SK-N-SH (cell line): ENCODE results near the gene CTBS. TPM values are rescaled to one million over a fixed set of nuclear protein-coding genes. Genes with fewer than 3 reads are reported as not detected.
A peak's percentile ranks its signal among the peaks of the same experiment; 100 is the strongest.

Experiments used
- CTCF ChIA-PET: fragments of 300-600, 350-600 bp; formaldehyde crosslinking; extraction: SDS; loops from one replicate; lab custom pipeline; 2021; lab: Yijun Ruan, JAX
- POLR2A ChIA-PET: fragments of 350-600 bp; sonication (Branson Sonifier 250); formaldehyde crosslinking; extraction: SDS; loops from one replicate; lab custom pipeline; 2020; ENCODE audit warnings: antibody characterized with exemption, inconsistent platforms; lab: Yijun Ruan, JAX
- DNase-seq: peaks from one replicate; pipeline ENCODE4 v3.0.0; 2012
- H2AFZ ChIP-seq: fragments of 200-600 bp; sonication (generic); 2 replicates; pipeline ENCODE4 v1.8.1; 2016; ENCODE audit warnings: antibody characterized with exemption, mild to moderate bottlenecking, low read depth
- H3F3A ChIP-seq: fragments of 200-600 bp; sonication (generic); replicated peaks from 2 replicates; pipeline ENCODE3; 2016; ENCODE audit warnings: antibody characterized with exemption, mild to moderate bottlenecking; ENCODE audit not compliant: insufficient read depth
- H3K27ac ChIP-seq, 2 experiments: fragments of 200-500 bp in 1 of 2; fragments of 200-600 bp in 1 of 2; sonication (Bioruptor generic) in 1 of 2; sonication (generic), shearing (Covaris generic) in 1 of 2; 2 replicates each; pipeline versions ENCODE4 v1.5.1 to v1.6.1; 2014 to 2016; ENCODE audit warnings: low read depth in 2 of 2, inconsistent platforms in 1 of 2, low read length in 1 of 2, mild to moderate bottlenecking in 1 of 2, mixed read lengths in 1 of 2
- H3K27me3 ChIP-seq: fragments of 200-600 bp; sonication (generic), shearing (Covaris generic); 2 replicates; pipeline ENCODE4 v1.6.1; 2016; ENCODE audit warnings: mixed run types; ENCODE audit not compliant: insufficient read depth
- H3K36me3 ChIP-seq, 2 experiments: fragments of 200-500 bp in 1 of 2; fragments of 200-600 bp in 1 of 2; sonication (Bioruptor generic) in 1 of 2; sonication (generic) in 1 of 2; replicated peaks in 1 of 2; 2 replicates each; pipeline versions ENCODE3 to v1.5.1; 2014 to 2016; ENCODE audit warnings: low read length in 1 of 2, mild to moderate bottlenecking in 1 of 2; ENCODE audit not compliant: insufficient read depth in 2 of 2, control insufficient read depth in 1 of 2
- H3K4me1 ChIP-seq, 2 experiments: fragments of 200-500 bp in 1 of 2; fragments of 200-600 bp in 1 of 2; sonication (Bioruptor generic) in 1 of 2; sonication (generic), shearing (Covaris generic) in 1 of 2; 2 replicates each; pipeline versions ENCODE4 v1.5.1 to v1.6.1; 2014 to 2016; ENCODE audit warnings: low read depth in 1 of 2, low read length in 1 of 2, mixed run types in 1 of 2; ENCODE audit not compliant: insufficient read depth in 2 of 2, control insufficient read depth in 1 of 2
- H3K4me2 ChIP-seq: fragments of 200-600 bp; sonication (generic), shearing (Covaris generic); 2 replicates; pipeline ENCODE4 v1.6.1; 2017; ENCODE audit warnings: mixed run types
- H3K4me3 ChIP-seq, 2 experiments: fragments of 200-500 bp in 1 of 2; fragments of 200-600 bp in 1 of 2; sonication (Bioruptor generic) in 1 of 2; sonication (generic), shearing (Covaris generic) in 1 of 2; 2 replicates each; pipeline versions ENCODE4 v1.5.1 to v1.8.1; 2014 to 2016; ENCODE audit warnings: low read depth in 2 of 2, inconsistent platforms in 1 of 2, low read length in 1 of 2, mild to moderate bottlenecking in 1 of 2, mixed read lengths in 1 of 2, moderate library complexity in 1 of 2
- H3K79me2 ChIP-seq: fragments of 200-600 bp; sonication (generic); 2 replicates; pipeline ENCODE4 v1.8.1; 2017; ENCODE audit warnings: mild to moderate bottlenecking; ENCODE audit not compliant: insufficient read depth
- H3K9ac ChIP-seq: fragments of 200-600 bp; sonication (generic); 2 replicates; pipeline ENCODE4 v1.6.1; 2017; ENCODE audit warnings: mixed run types
- H3K9me2 ChIP-seq: fragments of 200-600 bp; sonication (generic); 2 replicates; pipeline ENCODE4 v1.6.1; 2017; ENCODE audit warnings: mixed run types
- H3K9me3 ChIP-seq: fragments of 200-600 bp; sonication (generic); 2 replicates; pipeline ENCODE4 v1.6.1; 2017; ENCODE audit warnings: mixed run types, mild to moderate bottlenecking, moderate library complexity
- H4K20me1 ChIP-seq: fragments of 200-600 bp; sonication (generic); 2 replicates; pipeline ENCODE4 v1.6.1; 2017; ENCODE audit warnings: mild to moderate bottlenecking, mixed run types; ENCODE audit not compliant: insufficient read depth
- ELF1 ChIP-seq: IDR thresholded peaks from 2 replicates; pipeline ENCODE4 v1.4.0; 2012
- FOSL2 ChIP-seq: IDR thresholded peaks from 2 replicates; pipeline ENCODE4 v1.4.0; 2012; ENCODE audit warnings: low read depth, mild to moderate bottlenecking, moderate library complexity, borderline replicate concordance
- JUND ChIP-seq: IDR thresholded peaks from 2 replicates; pipeline ENCODE4 v1.4.0; 2012
- MAX ChIP-seq: IDR thresholded peaks from 2 replicates; pipeline ENCODE4 v1.4.0; 2012; ENCODE audit warnings: low read depth
- MEF2A ChIP-seq: IDR thresholded peaks from 2 replicates; pipeline ENCODE4 v1.4.0; 2012; ENCODE audit warnings: low read depth, borderline replicate concordance
- PBX3 ChIP-seq: IDR thresholded peaks from 2 replicates; pipeline ENCODE4; 2012
- RCOR1 ChIP-seq: fragments of 150-350 bp; IDR thresholded peaks from 2 replicates; pipeline ENCODE4 v1.6.1; 2017; ENCODE audit warnings: antibody characterized with exemption, low read length
- RFX5 ChIP-seq: IDR thresholded peaks from 2 replicates; pipeline ENCODE4 v1.6.1; 2012; ENCODE audit warnings: mild to moderate bottlenecking, improper control_type of control experiment, low read length
- SIN3A ChIP-seq: IDR thresholded peaks from 2 replicates; pipeline ENCODE4 v1.6.1; 2012; ENCODE audit warnings: low read depth, mild to moderate bottlenecking, low read length, moderate library complexity, borderline replicate concordance
- TAF1 ChIP-seq: IDR thresholded peaks from 2 replicates; pipeline ENCODE4 v1.6.1; 2012; ENCODE audit warnings: low read depth, mild to moderate bottlenecking, low read length, moderate library complexity, borderline replicate concordance
- TCF12 ChIP-seq: IDR thresholded peaks from 2 replicates; pipeline ENCODE4 v1.4.0; 2012
- TEAD4 ChIP-seq: IDR thresholded peaks from 2 replicates; pipeline ENCODE4 v1.4.0; 2012; ENCODE audit warnings: mild to moderate bottlenecking, borderline replicate concordance; ENCODE audit not compliant: insufficient read depth
- YY1 ChIP-seq: IDR thresholded peaks from 2 replicates; pipeline ENCODE4 v1.4.0; 2012; ENCODE audit warnings: low read depth, mild to moderate bottlenecking
- WGBS: methylation state at CpG from one replicate; pipeline ENCODE4 v1.1.6; 2017; ENCODE audit warnings: low lambda C conversion rate; 5-methylcytosine and 5-hydroxymethylcytosine counted together
- polyA plus RNA-seq, 3 experiments: library from polyadenylated mRNA; depleted of rRNA; stranded (reverse); fragments of >200 nt; gene quantifications; 2 replicates each; pipeline ENCODE4 v1.2.3, GENCODE V29; 2012
- TF ChIP-seq, protein P1 (sequence below): IDR thresholded peaks from 2 replicates; pipeline ENCODE4 v1.4.0; 2012; ENCODE audit warnings: low read depth, borderline replicate concordance

CTBS gene
- polyA plus RNA-seq, 1 of the 3 experiments (the other 2 are of a cell fraction) = 16.6 TPM

- Histone ChIP-seq H3K27me3 (no peaks in the 10 kb centered on the region), H3K79me2 (peaks cover 36% of the 10 kb centered on the region), H3K9me2 (no peaks in the 10 kb centered on the region), H3K4me1 (peaks cover 6 to 14% of the 10 kb centered on the region in 2 experiments; a peak in 3 of 4 replicates), H3K36me3 (peaks cover 14 to 18% of the 10 kb centered on the region in 2 experiments), H3K4me3 (peak overlapping the region; percentile 78 to 79), H4K20me1 (no peaks in the 10 kb centered on the region), H3K4me2 (peak overlapping the region; percentile 79), H2AFZ (peak overlapping the region; percentile 73; the same call in 1 of the 2 replicates), H3K9ac (peak overlapping the region; percentile 96), H3K27ac (peak overlapping the region; percentile 93), H3F3A (no peaks in the 10 kb centered on the region), H3K9me3 (no peaks in the 10 kb centered on the region)
- 4% methylated on average over 5 of the region's 5 CpGs for WGBS
- TF ChIP-seq TEAD4 (no peak), TCF12 (0 out of 2 replicates have a peak, but pooled peaks have one; percentile 24), RFX5 (no peak)
- DNase-seq = no peak
- POLR2A ChIA-PET = interaction anchor here (1.0 to 1.9 kb wide), 4 partner anchors 9 to 68 kb away, joined by 3 to 12 read pairs (median 5); partner anchors contain the start of genes GNG5 and SPATA1
- CTCF ChIA-PET = interaction anchor here (1.1 to 1.8 kb wide), 3 partner anchors 45 to 180 kb away, joined by 3 to 12 read pairs (median 5); no protein-coding TSS in a partner anchor
Measured at GRCh38 chr1:84573481-84573966, 716 bp downstream of the CTBS start.

GRCh38 chr1:84571150-84571535 is 3.1 kb downstream of the CTBS start:
- no peak overlapping the region for H2AFZ ChIP-seq
- H3K9me2 ChIP-seq = no peaks in the 10 kb centered on the region
- no peaks in the 10 kb centered on the region for H3K9me3 ChIP-seq
- H3K79me2 ChIP-seq = peaks cover 36% of the 10 kb centered on the region
- H3K27me3 ChIP-seq = no peaks in the 10 kb centered on the region
- H4K20me1 ChIP-seq = no peaks in the 10 kb centered on the region
- H3K4me1 ChIP-seq = peaks cover 6 to 14% of the 10 kb centered on the region in 2 experiments; a peak in 3 of 4 replicates
- peak overlapping the region; percentile 79; the same call in 1 of the 2 replicates for H3K4me2 ChIP-seq
- TF ChIP-seq TCF12 (0 out of 2 replicates have a peak, but pooled peaks have one; percentile 14), TAF1 (no peak), JUND (peak; percentile 32; the same call in 1 of the 2 replicates)
- CTCF ChIA-PET = interaction anchor here (0.6 to 1.1 kb wide), 2 partner anchors 26 to 365 kb away, joined by 3 to 4 read pairs; no protein-coding TSS in a partner anchor
- H3K36me3 ChIP-seq = peaks cover 26 to 32% of the 10 kb centered on the region in 2 experiments
- WGBS = 78% methylated on average over 2 of the region's 2 CpGs
- no peak overlapping the region for H3K27ac ChIP-seq
- no peak for DNase-seq
- POLR2A ChIA-PET = no interaction called here
- no peak overlapping the region for H3K9ac ChIP-seq
- H3F3A ChIP-seq = no peaks in the 10 kb centered on the region
- H3K4me3 ChIP-seq = no peak overlapping the region

GRCh38 chr1:84570436-84571149 is 3.6 kb downstream of the CTBS start:
- Histone ChIP-seq H3K4me3 (no peak overlapping the region), H3K79me2 (peaks cover 36% of the 10 kb centered on the region), H3K27ac (no peak overlapping the region), H3K4me1 (peaks cover 6 to 14% of the 10 kb centered on the region in 2 experiments; a peak in 3 of 4 replicates), H3K4me2 (no peak overlapping the region), H4K20me1 (no peaks in the 10 kb centered on the region), H3F3A (no peaks in the 10 kb centered on the region), H3K27me3 (no peaks in the 10 kb centered on the region), H3K9ac (no peak overlapping the region), H3K36me3 (peaks cover 28 to 32% of the 10 kb centered on the region in 2 experiments), H3K9me2 (no peaks in the 10 kb centered on the region), H3K9me3 (no peaks in the 10 kb centered on the region), H2AFZ (no peak overlapping the region)
- TF ChIP-seq RFX5 = no peak
- no peak for TF ChIP-seq MAX
- peak; percentile 25; the same call in 1 of the 2 replicates for TF ChIP-seq TCF12
- TF ChIP-seq MEF2A = no peak
- TF ChIP-seq TAF1 = no peak
- TF ChIP-seq PBX3 = 0 out of 2 replicates have a peak, but pooled peaks have one; percentile 7
- peak; percentile 26; the same call in 1 of the 2 replicates for TF ChIP-seq FOSL2
- no peak for TF ChIP-seq YY1
- no peak for TF ChIP-seq ELF1
- TF ChIP-seq, protein P1, sequence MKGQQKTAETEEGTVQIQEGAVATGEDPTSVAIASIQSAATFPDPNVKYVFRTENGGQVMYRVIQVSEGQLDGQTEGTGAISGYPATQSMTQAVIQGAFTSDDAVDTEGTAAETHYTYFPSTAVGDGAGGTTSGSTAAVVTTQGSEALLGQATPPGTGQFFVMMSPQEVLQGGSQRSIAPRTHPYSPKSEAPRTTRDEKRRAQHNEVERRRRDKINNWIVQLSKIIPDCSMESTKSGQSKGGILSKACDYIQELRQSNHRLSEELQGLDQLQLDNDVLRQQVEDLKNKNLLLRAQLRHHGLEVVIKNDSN = no peak
- TF ChIP-seq SIN3A = no peak
- TF ChIP-seq RCOR1 = no peak
- ChIA-PET CTCF (interaction anchor here (1.1 kb wide), 1 partner anchor 365 kb away, joined by 4 read pairs; no protein-coding TSS in a partner anchor), POLR2A (no interaction called here)
- 92% methylated on average over 7 of the region's 7 CpGs for WGBS
- no peak for DNase-seq
